Mesodermal cell (in vitro differentiated cells): Measurements from ENCODE around the gene NUTM2A.
"Not testable (repeated sequence)": the region's sequence is repeated elsewhere in the genome, so short reads cannot be mapped to it uniquely, and the experiment has no call there.

ENCODE experiments used
- H3K27ac ChIP-seq: 2 replicates; pipeline ENCODE4 v1.7.0; 2013; ENCODE audit warnings: mild to moderate bottlenecking, low read depth, low read length, moderate library complexity; ENCODE audit not compliant: severe bottlenecking
- H3K36me3 ChIP-seq: 2 replicates; pipeline ENCODE4 v1.7.1; 2013; ENCODE audit warnings: mild to moderate bottlenecking, low read length, moderate library complexity; ENCODE audit not compliant: control insufficient read depth, insufficient read depth
- H3K4me1 ChIP-seq: one replicate; pipeline ENCODE4 v1.7.1; 2013; ENCODE audit warnings: mild to moderate bottlenecking, low read length; ENCODE audit not compliant: insufficient read depth, control insufficient read depth, poor library complexity, severe bottlenecking
- H3K4me3 ChIP-seq: 2 replicates; pipeline ENCODE4 v1.7.0; 2013; ENCODE audit warnings: low read length, control low read depth, mild to moderate bottlenecking; ENCODE audit not compliant: insufficient read depth, poor library complexity, severe bottlenecking; ENCODE audit errors: extremely low read depth
- H3K9me3 ChIP-seq: 2 replicates; pipeline ENCODE4 v1.7.1; 2013; ENCODE audit warnings: mild to moderate bottlenecking, low read length, moderate library complexity; ENCODE audit not compliant: control insufficient read depth
- WGBS, 2 experiments: methylation state at CpG; one replicate each; pipeline ENCODE4 v1.1.5; 2013; ENCODE audit warnings: missing lambda C conversion rate in 2 of 2; ENCODE audit not compliant: insufficient coverage in 2 of 2; 5-methylcytosine and 5-hydroxymethylcytosine counted together

The NUTM2A gene

DNA sequence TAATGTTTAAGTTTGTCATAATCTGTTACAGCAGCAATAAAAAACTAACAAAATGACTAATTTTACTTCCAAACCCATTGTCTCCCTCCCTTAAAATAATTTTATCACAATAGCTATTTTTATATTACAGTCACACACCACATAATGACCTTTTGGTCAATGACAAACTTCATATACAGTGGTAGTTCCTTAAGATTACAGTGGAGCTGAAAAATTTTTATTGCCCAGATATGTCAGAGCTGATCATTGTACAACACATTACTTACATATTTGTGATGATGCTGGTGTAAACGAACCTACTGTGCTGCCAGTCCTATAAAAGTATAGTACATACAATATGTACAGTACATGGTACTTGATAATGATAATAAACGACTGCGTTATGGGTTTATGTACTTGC is 22.1 kb downstream of the NUTM2A start:
- not testable (repeated sequence) for H3K4me1 ChIP-seq, H3K36me3 ChIP-seq, H3K27ac ChIP-seq, H3K4me3 ChIP-seq, H3K9me3 ChIP-seq
- WGBS, 2 experiments: no CpG with 5 or more reads among the region's 3 CpGs

DNA sequence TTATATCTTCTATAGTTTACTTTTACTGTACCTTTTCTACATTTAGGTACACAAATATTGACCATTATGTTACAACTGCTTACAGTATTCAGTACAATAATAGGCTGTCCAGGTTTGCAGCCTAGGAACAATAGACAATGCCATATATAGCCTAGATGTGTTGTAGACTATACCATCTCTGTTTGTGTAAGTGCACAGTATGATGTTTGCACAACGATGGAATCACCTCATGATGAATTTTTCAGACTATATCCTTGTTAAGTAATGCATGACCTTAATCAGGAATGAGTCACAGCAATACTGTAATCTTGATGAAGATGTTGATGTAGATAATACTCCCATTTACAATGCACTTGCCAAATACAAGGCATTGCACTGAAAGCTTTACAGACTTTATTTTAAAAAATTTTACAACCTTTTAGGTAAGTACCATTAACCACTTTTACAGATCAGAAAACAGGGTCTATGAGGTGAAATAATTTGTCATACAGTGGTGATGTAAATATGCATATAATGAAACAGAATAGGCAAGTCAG is 23.6 kb downstream of the NUTM2A start:
- not testable (repeated sequence) for H3K27ac ChIP-seq, H3K4me1 ChIP-seq, H3K4me3 ChIP-seq, H3K9me3 ChIP-seq, H3K36me3 ChIP-seq
- no CpG with 5 or more reads among the region's 1 CpG for WGBS, 2 experiments

DNA sequence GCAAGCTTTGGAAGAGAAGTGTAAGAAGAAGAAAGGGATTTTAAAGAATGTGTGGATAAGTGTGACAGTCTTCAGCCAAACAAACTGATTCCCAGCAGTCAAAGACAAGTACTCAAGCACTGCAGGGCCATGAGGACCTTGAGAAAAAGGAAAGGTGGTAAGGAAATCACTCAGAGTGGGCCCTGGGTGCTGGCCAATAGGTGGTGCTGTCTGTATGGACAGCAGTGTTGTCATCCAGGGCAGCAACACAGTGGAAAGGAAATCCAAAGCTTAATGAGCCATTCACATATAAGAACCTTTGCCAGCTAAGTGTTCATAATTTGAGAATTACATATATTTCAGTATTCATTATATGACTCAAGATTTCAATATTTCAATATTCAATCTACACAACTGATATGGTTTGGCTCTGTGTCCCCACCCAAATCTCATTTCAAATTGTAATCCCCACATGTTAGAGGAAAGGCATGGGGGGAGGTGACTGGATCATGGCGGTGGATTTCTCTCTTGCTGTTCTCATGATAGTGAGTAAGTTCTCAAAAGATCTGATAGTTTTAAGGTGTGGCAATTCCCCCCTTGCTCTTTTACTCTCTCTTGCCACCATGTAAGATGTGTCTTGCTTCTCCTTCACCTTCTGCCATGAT is 55.6 kb downstream of the NUTM2A start:
- H3K9me3 ChIP-seq, H3K4me3 ChIP-seq, H3K36me3 ChIP-seq, H3K27ac ChIP-seq, H3K4me1 ChIP-seq: not testable (repeated sequence)
- no CpG with 5 or more reads among the region's 1 CpG for WGBS, 2 experiments
